GM18526 (cell line): ENCODE results near the gene PTPRN2.

ENCODE experiments used
- POLR2A ChIP-seq: IDR thresholded peaks from 3 replicates; pipeline ENCODE4 v1.6.1; 2011; ENCODE audit not compliant: insufficient read length; ENCODE audit errors: extremely low read depth

PTPRN2 gene

GRCh38 chr7:157717211-157718174 is 870.1 kb downstream of the PTPRN2 start:
- no peak for TF ChIP-seq POLR2A

- no peak for TF ChIP-seq POLR2A
These were observed 871.7 kb downstream of the PTPRN2 start for GRCh38 chr7:157715938-157716280.

GRCh38 chr7:157715071-157715937 is 872.3 kb downstream of the PTPRN2 start:
- no peak for TF ChIP-seq POLR2A

- no peak for TF ChIP-seq POLR2A
These were observed 873.2 kb downstream of the PTPRN2 start for GRCh38 chr7:157714166-157715070.

- no peak for TF ChIP-seq POLR2A
These were observed 874.0 kb downstream of the PTPRN2 start for GRCh38 chr7:157713591-157713990.

GRCh38 chr7:157712666-157713235 is 874.9 kb downstream of the PTPRN2 start:
- TF ChIP-seq POLR2A = no peak

- TF ChIP-seq POLR2A = no peak
These were observed 876.2 kb downstream of the PTPRN2 start for GRCh38 chr7:157711353-157711888.

- no peak for TF ChIP-seq POLR2A
These were observed 877.2 kb downstream of the PTPRN2 start for GRCh38 chr7:157710396-157710795.

- TF ChIP-seq POLR2A = no peak
These were observed 877.9 kb downstream of the PTPRN2 start for GRCh38 chr7:157709531-157710251.

- TF ChIP-seq POLR2A = no peak
These were observed 878.7 kb downstream of the PTPRN2 start for GRCh38 chr7:157708919-157709295.

- TF ChIP-seq POLR2A = no peak
These were observed 879.4 kb downstream of the PTPRN2 start for GRCh38 chr7:157707983-157708918.

- TF ChIP-seq POLR2A = no peak
These were observed 883.3 kb downstream of the PTPRN2 start for GRCh38 chr7:157704365-157704764.

- no peak for TF ChIP-seq POLR2A
These were observed 884.0 kb downstream of the PTPRN2 start for GRCh38 chr7:157703534-157704195.
